Measurements from ENCODE around the gene FES.
A peak's percentile ranks its signal among the peaks of the same experiment; 100 is the strongest.

The FES gene

GRCh38 chr15:90914305-90915080 is 30.2 kb downstream of the FES start:
- Histone ChIP-seq H3K27ac (ENCODE audit: low read depth, low read length, poor library complexity, severe bottlenecking) (peak overlapping the region; percentile 78), H3K9me3 (ENCODE audit: low read length) (no peaks in the 10 kb centered on the region), H4K20me1 (ENCODE audit: insufficient read depth, low read length) (no peaks in the 10 kb centered on the region), H3K36me3 (ENCODE audit: insufficient read depth, low read length) (peaks cover 51% of the 10 kb centered on the region; the same call in 1 of the 2 replicates), H3K4me3 (ENCODE audit: low read depth, low read length, poor library complexity, severe bottlenecking) (no peak overlapping the region), H3K4me2 (ENCODE audit: low read length) (no peak overlapping the region), H3K9ac (ENCODE audit: low read length) (peak overlapping the region; percentile 64; the same call in 1 of the 2 replicates), H3F3A (ENCODE audit: insufficient read depth, low read length) (no peaks in the 10 kb centered on the region), H3K79me2 (ENCODE audit: insufficient read depth, low read length) (no peaks in the 10 kb centered on the region), H3K9me2 (ENCODE audit: low read depth, low read length) (no peaks in the 10 kb centered on the region), H3K27me3 (ENCODE audit: insufficient read depth, low read length) (no peaks in the 10 kb centered on the region), H2AFZ (ENCODE audit: low read length) (no peak overlapping the region), H3K4me1 (ENCODE audit: insufficient read depth, low read length, severe bottlenecking) (peaks cover 19% of the 10 kb centered on the region)
- TF ChIP-seq CTCF (IDR thresholded peaks at IDR 0.05; ENCODE audit: low read length) = no peak
- no peak for TF ChIP-seq EZH2 (IDR thresholded peaks at IDR 0.05; ENCODE audit: borderline replicate concordance, low read length)

- H3K4me3 ChIP-seq (ENCODE audit: low read depth, low read length, poor library complexity, severe bottlenecking) = peak overlapping the region; percentile 42
- H3K27ac ChIP-seq (ENCODE audit: low read depth, low read length, poor library complexity, severe bottlenecking) = peak overlapping the region; percentile 78
- H3K36me3 ChIP-seq (ENCODE audit: insufficient read depth, low read length) = peaks cover 59% of the 10 kb centered on the region; the same call in 1 of the 2 replicates
Observed at GRCh38 chr15:90915216-90915807, 31.0 kb downstream of the FES start.

GRCh38 chr15:90915808-90916440 is 31.6 kb downstream of the FES start:
- Histone ChIP-seq H3K27ac (ENCODE audit: low read depth, low read length, poor library complexity, severe bottlenecking) (peak overlapping the region; percentile 78), H3K27me3 (ENCODE audit: insufficient read depth, low read length) (no peaks in the 10 kb centered on the region), H2AFZ (ENCODE audit: low read length) (no peak overlapping the region), H3K4me3 (ENCODE audit: low read depth, low read length, poor library complexity, severe bottlenecking) (peak overlapping the region; percentile 42), H3F3A (ENCODE audit: insufficient read depth, low read length) (no peaks in the 10 kb centered on the region), H3K4me2 (ENCODE audit: low read length) (peak overlapping the region; percentile 59), H3K36me3 (ENCODE audit: insufficient read depth, low read length) (peaks cover 63% of the 10 kb centered on the region; the same call in 1 of the 2 replicates), H3K9me2 (ENCODE audit: low read depth, low read length) (no peaks in the 10 kb centered on the region), H3K79me2 (ENCODE audit: insufficient read depth, low read length) (no peaks in the 10 kb centered on the region), H3K9ac (ENCODE audit: low read length) (peak overlapping the region; percentile 64), H3K9me3 (ENCODE audit: low read length) (no peaks in the 10 kb centered on the region), H3K4me1 (ENCODE audit: insufficient read depth, low read length, severe bottlenecking) (peaks cover 19% of the 10 kb centered on the region), H4K20me1 (ENCODE audit: insufficient read depth, low read length) (no peaks in the 10 kb centered on the region)
- no peak for TF ChIP-seq CTCF (IDR thresholded peaks at IDR 0.05; ENCODE audit: low read length)
- no peak for TF ChIP-seq EZH2 (IDR thresholded peaks at IDR 0.05; ENCODE audit: borderline replicate concordance, low read length)

More at GRCh38 chr15:90915216-90915807, 31.0 kb downstream of the FES start:
- H3K27me3 ChIP-seq (ENCODE audit: insufficient read depth, low read length) = no peaks in the 10 kb centered on the region
- TF ChIP-seq CTCF (IDR thresholded peaks at IDR 0.05; ENCODE audit: low read length) = no peak
- no peak for TF ChIP-seq EZH2 (IDR thresholded peaks at IDR 0.05; ENCODE audit: borderline replicate concordance, low read length)
- H2AFZ ChIP-seq (ENCODE audit: low read length) = no peak overlapping the region
- H3K9ac ChIP-seq (ENCODE audit: low read length) = peak overlapping the region; percentile 64
- H4K20me1 ChIP-seq (ENCODE audit: insufficient read depth, low read length) = no peaks in the 10 kb centered on the region
- H3K4me1 ChIP-seq (ENCODE audit: insufficient read depth, low read length, severe bottlenecking) = peaks cover 19% of the 10 kb centered on the region
- peak overlapping the region; percentile 59 for H3K4me2 ChIP-seq (ENCODE audit: low read length)
- no peaks in the 10 kb centered on the region for H3K9me2 ChIP-seq (ENCODE audit: low read depth, low read length)
- no peaks in the 10 kb centered on the region for H3K9me3 ChIP-seq (ENCODE audit: low read length)
- H3F3A ChIP-seq (ENCODE audit: insufficient read depth, low read length) = no peaks in the 10 kb centered on the region
- no peaks in the 10 kb centered on the region for H3K79me2 ChIP-seq (ENCODE audit: insufficient read depth, low read length)

Measured in OCI-LY1 (cell line).